Nucleus accumbens (tissue), 56 donors: ENCODE results near the gene ROR1.
A peak's percentile ranks its signal among the peaks of the same experiment; 100 is the strongest.
"Not testable (repeated sequence)": the region's sequence is repeated elsewhere in the genome, so short reads cannot be mapped to it uniquely, and the experiment has no call there.

ENCODE experiments used
- DNase-seq, 56 donors: peaks; one replicate each; lab custom pipeline; 2025; lab: John Stamatoyannopoulos, UW

ROR1 gene

DNA sequence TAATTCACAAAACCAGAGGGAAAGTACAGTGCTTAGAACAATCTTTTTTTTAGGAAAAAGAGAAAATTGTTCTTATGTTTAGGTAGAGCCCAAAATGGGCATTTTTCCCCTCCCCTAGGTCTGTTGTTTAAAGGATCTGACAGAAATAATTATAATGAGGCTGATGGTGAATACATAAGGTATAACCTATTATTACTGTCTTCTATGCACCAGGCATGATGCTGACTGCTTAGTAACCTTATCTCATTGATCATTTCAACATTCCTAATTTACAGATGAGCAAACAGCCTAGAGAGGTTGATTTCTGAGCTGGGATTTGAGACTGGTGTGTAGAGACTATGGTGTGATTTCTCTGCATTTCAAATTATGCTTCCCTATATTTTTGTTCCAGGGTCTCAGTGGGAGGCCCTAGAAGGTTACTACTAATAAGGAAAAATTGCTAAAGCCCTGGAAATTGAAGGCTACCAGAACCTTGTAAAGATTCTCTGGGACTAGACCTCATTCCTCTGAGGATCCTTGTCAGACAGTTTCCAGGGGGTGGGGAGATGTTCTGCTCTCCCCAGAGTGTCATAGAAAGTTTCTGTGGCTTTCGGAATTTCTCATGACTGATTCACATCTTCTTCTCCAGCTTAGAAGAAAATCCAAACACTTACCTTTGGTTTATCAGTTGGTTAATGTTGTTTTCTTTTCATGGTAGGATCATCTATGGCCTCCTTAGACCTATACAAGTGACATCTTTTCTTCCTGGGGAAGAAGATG lies 44.9 kb downstream of the ROR1 start:
- DNase-seq: no peak

DNA sequence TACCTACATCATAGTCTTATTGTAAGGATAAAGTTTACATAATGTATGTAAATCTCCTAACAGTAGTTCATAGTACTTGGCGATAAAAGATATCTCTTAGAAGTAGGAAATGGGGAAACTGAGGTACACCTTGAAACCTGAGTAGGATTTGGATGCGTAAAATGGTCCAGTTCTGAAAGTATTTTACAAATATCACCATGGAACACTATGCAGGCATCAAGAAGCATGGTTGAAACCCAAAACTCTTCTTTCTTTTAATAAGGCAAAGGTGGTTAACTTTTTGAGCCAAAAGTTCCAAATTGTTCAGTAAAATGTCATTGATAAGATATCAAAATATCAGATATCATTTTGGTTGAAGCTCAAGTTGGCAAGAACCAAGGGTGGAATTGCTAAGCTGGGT lies 46.0 kb downstream of the ROR1 start:
- no peak for DNase-seq

DNA sequence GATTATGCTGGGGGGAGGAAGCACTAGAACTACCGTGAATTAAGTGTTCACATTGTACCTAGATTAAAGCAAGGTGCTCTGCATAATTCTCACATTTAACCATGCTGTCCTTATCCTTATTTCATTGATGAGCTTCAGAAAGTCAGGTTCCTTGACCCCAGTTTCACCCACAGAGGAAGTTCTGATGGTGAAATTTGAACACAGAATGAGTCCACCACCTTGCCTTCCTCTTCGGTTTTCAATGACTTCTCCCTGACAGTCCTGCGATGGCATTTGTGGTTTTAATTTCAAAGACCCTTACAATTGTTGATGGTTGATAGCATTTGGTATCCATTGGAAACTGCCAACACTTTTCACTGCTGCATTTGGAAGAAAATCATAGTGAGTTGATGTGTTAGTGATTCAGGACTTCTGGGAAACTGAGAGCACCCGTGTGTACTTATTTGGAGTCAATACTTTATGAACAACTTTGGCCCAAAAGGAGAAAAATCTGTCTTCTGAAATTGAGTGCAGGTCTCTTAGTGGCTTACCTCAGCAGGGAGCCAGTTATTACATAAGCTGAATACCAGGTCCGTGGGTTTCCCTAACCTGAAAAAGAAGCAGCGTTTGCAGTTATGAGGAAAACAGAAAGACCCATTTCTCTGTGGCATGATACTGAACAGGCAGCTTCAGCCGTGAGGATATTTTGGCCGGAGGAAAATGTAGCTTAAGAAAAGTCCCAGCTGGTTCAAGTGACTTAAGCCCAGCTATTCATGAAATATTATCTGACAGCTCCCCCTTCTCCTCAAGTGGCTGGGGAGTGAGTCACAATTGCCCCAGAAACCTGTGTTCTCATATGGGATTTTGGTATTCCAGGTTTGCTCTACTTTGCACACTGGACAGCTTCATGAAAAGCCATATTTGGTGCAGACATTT lies 47.5 kb downstream of the ROR1 start:
- no peak for DNase-seq

DNA sequence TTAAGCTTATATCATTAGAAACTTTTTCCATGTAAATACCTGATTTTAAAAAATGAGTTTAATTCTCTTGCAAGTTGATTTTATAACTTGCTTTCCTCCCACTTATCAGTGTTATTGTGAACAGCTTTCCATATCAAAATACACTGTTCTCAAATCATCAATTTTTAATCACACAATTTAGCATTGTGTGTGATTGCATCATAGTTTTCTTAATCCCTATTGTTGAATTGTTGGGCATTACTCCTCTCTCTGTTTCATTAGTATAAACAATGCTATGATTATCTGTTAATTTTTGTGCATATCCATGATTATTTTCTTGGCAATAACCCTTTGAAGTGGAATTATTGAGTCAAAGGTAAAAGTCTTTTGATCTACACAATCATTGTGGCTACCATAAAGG lies 48.7 kb downstream of the ROR1 start:
- DNase-seq: no peak

DNA sequence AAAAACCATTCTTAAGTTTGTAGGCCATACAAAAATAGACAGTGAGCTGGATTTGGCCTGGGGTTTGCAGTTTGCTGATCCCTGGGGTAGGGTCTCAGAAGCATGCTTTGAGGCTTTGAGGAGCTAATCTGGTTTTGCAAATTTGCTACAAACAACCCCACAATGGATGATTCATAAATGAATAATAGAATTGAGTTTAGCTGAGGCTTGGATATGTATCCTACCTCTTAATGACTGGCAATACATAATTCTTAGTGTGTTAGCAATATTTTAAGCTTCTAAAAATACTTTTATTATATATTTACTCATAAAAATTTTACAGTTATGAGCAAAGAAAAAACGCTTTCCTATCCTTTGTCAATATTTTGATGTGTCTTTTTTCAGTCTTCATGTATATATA lies 50.6 kb downstream of the ROR1 start:
- no peak for DNase-seq

DNA sequence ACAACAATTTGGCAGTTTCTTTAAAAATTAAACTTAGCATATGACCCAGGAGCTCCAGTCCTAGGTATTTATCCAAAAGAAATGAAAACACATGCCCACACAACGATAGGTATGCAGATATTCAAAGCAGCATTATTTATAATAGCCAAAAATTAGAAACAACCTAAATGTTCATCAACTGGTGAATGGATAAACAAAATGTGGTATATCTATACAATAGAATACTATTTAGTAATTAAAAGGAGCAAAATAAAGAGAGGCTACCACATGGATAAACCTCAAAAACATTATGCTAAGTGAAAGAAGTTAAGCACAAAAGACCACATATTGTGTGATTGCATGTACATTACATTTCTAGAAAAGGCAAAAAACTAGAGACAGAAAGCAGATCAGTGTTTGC lies 51.3 kb downstream of the ROR1 start:
- DNase-seq: no peak

DNA sequence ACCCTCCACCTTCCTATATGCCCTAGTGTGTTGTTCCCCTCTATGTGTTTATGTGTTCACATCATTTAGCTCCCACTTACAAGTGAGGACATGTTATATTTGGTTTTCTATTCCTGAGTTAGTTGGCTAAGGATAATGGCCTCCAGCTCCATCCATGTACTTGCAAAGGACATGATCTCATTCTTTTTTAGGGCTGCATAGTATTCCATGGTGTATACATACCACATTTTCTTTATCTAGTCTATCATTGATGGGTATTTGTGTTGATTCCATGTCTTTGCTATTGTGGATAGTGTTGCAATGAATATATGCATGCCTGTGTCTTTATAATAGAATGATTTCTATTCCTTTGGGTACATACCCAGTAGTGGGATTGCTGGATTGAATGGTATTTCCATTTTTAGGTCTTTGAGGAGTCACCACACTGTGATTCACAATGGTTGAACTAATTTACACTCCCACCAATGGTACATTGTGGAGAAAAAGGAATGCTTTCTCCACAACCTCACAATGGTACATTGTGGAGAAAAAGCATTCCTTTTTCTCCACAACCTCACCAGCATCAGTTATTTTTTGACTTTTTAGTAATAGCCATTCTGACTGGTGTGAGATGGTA lies 52.5 kb downstream of the ROR1 start:
- not testable (repeated sequence) for DNase-seq

DNA sequence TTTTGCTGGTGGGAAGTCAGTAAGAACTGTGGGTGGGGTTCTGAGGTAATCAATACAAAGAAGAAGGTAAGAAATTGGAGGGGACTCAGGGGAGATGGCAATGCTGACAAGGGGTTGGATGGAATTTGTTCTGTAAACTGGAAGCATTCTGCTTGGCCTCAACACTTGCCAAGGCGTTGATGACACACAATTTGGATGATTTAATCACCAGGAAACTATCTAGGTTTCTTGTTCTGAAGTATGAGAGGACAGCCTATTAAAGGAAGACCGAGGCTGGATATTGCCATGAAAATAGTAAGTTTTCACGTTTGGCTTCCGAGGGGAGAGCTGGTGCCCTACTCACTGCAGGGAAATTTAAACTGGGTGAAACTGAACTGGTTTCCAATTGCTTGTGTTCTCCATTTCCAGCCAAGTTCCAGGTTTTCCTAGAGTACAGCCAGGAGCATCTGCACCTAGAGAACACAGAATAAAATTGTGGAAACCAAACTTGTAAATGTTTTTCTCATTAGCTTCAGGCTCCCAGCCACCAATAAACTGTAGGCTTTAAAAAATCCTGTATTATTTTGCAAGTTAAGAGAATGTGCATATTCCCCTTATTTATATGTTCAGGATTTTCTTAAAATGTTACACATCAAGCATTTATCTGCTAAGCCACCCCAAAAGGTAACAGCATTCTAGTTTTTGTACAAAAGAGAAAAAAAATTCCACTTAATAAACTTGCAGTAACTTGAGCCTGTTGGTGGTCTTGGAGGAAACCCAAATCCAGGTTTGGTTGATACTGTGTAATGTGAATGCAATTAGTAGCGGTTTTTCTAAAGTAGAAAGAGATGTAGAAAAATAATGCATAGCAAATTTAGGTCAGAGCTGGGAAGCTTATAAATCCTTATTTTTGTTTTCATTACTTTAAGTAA lies 53.8 kb downstream of the ROR1 start:
- DNase-seq: no peak

DNA sequence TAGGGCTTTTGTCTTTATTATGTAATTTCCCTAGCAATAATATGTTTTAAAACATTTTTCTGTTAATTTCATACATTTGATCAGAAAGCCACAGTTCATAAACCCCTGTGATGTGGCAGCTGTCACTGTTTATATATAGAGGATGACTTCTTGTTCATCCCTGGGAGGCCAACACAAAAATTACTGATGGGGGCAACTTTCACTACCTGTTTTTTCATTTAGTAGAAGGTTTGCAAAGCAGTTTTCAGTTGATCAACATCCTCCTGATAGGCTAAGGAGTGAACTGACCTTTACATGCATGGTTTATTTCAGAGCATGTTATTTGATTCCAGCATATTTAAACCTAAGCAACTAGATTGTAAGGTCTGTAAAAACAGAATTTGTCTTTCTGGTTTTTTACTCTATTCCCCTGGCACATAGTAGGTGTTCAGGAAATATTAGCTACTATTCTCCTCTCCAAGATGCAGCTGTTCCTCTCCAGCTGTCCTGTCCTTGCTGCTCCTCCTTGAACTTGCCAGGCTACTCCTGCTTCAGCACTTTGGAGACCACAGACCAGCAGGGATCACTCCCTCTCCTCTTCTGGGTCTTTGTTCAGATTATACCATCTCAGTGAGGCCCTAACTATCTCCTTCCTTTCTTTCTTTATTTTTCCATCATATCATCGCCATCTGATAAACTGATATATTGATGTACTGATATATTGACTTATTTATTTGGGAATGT lies 54.7 kb downstream of the ROR1 start:
- no peak for DNase-seq

DNA sequence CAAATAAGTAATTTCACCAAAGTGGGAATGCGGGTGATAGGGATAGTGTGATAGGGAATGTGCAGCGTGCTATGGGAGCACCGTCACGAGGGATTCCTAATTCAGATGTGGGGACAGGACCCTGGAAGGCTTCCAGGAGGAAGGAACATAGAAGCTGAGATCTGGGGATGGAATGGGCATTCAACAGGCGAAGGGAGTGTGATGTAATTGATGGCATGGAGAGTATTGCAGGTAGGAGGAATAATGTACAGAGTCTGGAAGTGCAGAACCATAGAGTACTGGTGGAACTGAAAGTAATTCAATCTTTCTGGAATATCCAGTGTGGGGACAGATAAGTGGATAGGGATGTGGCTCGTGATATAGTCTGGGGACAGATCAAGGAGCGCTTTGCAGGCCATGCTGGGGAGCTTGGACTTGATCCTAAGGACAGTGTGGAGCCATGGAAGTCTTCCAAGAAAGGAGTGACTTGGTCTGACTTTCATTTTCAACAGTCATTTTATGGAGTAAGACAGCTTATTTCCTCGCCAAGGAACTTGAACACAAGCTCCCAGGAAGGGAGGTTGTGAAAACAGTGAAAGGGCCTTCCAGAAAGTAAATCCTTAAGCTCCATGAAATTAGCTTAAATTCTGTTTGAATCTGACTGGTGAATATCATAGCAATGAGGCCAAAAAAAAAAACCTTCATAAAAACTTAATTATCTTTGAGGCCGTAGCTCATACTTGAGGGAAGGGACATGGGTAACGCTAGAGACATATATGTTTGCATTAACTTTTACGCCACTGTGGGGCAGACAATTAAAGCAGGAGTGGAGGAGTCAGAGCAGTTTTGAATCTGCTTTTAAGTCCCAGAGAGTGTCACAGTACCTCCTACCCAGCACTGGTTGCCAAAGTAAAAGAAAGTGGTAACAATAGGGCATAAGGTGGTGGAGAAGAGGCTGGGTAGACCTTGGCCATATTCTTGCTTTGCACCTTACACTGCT lies 55.8 kb downstream of the ROR1 start:
- DNase-seq: no peak

DNA sequence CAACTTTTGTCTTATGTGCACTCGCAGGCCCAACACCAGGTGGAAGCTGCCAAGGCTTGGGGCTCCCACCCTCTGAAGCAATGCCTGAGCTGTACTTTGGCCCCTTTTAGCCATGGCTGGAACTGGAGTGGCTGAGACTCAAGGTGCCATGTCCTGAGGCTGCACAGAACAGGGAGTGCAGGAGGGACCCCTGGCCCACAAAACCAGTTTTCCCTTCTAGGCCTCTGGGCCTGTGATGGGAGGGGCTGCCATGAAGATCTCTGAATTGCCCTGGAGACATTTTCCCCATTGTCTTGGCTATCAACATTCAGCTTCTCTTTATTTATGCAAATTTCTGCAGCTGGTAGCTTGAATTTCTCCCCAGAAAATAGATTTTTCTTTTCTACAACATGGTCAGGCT lies 57.6 kb downstream of the ROR1 start:
- no peak for DNase-seq

DNA sequence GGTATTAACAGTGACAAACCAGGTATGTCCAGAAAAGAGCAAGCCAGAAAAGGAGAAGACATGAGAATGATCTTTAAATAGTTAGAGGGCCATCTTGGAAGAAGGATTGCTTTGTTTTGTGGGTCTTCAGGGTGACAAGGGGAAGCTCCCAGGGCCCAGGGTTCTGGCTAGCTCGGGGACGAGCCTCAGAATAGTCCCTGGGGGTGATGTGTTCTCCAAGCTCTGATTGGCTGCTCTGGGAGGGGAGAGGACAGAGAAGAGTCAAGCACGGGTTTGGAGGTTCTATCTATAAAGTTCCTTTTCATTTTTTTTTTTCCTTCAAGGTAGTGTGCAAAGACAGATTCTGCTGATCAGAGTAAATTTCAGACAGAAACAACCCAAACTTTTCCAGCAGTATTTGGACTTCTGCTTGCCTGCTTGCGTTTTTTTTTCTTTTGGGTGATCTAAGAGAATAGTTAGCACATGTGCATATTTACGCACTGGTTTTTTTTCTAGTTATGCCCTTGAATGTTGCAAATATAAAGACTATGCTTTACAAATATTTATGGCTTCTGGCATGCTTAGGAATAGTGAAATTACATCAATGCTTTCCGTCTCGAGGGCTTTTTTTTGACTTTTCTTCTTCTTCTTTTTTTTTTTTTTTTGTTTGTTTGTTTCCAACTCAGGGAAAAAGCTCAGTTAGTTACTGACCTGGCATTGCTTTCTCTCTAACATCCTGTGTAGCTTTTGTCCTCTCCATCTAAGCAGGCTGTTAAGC lies 59.7 kb downstream of the ROR1 start:
- DNase-seq: no peak

DNA sequence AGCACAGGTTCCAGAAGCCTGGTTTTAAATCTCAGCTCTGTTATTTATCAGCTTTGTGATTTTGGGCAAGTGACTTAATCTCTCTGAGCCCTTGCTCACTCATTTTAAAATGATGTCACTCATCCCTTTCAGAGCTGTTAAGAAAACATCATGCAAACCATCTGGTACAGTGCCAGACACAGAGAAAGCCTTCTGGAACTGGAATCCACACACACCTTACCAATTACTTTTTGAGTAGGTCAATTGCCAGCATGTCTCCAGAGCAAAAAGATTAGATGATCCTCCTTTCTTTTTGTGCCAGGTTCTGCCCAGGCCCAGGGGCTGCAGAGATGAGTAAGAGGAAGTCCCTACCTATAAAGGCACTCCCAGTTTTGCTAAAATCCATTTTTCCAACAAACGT lies 61.3 kb downstream of the ROR1 start:
- DNase-seq: no peak

DNA sequence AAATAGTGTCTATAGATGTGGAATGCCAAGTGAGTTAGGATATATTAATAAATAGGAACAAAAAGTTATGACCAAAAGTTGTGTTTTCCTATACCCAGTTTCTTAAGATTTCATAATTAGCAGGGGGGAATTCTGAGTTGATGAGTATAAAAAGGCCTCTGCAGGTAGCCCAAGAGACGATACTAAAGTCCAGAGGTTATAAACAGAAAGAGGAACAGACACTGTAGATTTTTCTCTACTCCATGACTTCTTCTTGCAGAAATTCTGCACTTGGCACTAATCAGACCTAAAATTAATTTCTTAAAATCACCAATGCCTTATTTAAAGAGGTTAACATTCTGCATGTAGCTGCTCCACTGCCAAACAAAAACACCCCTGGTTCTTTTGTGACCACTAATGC lies 62.6 kb downstream of the ROR1 start:
- no peak for DNase-seq

DNA sequence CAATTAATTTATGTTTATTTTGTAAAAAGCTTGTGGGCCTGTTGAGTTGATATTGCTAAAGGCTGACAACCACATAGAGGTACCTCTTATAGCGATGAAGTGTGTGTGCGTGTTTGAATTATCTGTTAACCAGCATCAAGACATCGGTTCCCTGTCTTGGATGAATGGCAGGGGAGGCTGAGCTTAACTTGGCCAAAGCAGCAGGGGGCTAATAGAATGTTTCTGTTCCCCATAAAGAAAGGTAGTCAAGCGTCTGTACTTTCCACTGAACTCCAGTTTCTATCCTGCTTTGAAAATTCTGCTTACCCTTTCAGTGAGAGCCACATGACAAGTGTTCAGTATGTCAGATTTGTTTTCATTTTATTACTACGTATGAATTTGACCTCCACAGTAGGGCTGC lies 63.0 kb downstream of the ROR1 start:
- DNase-seq: no peak

DNA sequence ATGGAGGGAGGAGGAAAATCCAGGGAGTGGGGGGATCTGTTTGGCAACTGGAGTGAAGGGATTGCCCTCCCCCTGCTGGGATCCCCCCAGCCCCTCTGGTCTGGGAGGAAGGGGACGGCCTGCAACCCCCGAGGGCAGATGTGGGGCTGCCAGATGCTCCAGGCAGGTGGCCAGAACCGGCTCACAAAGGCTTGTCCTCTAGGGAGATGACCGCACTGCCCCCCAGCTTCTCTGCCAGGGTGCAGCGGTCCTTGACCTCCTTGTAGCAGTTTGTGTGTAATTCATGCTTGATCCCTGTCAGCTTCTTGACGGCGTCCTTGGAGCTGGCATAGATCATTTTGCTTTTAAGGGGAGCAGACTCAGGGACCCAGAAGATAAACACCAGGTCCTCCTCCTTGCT lies 69.2 kb downstream of the ROR1 start:
- peak in 10 of 56 donors; percentile 13 to 52 (median 26) for DNase-seq

DNA sequence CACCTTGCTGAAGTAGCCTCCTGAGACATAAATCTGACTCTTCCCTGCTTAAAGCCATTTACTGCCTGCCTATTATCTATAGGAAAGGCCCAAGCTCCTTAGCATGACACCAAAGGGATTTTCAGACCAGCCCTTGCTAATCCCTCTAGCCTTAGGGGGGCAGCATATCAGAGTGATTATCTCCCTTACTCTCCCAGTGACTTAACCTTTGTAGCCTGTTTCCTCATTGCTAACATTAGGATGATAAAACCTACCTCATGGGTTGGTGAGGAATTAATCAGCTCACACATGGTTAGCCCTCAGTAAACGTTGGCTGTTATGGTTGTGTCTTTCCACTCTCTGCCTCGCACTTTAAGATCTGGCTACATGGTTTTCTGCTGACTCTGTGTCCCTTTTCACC lies 70.1 kb downstream of the ROR1 start:
- no peak for DNase-seq

DNA sequence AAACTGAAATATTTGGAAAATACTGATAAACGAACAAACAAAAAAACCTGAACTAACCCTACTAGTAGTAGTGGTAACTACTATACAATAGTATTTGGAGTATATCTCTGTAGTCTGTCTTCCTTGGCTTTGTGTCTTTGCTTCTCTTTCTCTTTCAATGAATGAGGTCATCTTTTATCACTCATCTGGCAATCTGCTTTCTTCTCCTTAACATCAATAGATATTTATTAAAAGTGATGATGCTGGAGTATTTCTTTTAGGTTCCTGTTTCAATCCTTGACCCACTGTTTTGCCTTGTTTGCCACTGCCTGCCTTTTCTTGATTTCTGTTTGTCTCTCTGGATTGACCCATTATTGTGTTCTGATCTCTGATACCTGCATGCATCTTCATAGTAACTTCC lies 71.5 kb downstream of the ROR1 start:
- no peak for DNase-seq
